SK-N-SH treated with all-trans-retinoic acid at 6 μM for 48 hours (cell line): ENCODE data around the gene NME9.

Experiments used
- ATAC-seq: fragments of 200-7000 bp; cut with Tn5 transposase; 3 replicates; pipeline ENCODE4 v1.9.1; 2020; ENCODE audit warnings: mild to moderate bottlenecking, moderate library complexity
- ARNTL ChIP-seq: fragments of 450-650 bp; formaldehyde crosslinking; IDR thresholded peaks from 2 replicates; pipeline ENCODE4 v1.5.0; 2020; ENCODE audit warnings: low read depth, mild to moderate bottlenecking, moderate library complexity, borderline replicate concordance
- BACH2 ChIP-seq: fragments of 250-450 bp; sonication (Bioruptor Pico); IDR thresholded peaks from 2 replicates; pipeline ENCODE4 v1.9.0; 2021; ENCODE audit warnings: mild to moderate bottlenecking, borderline replicate concordance
- CREB5 ChIP-seq: fragments of 250-450 bp; sonication (Bioruptor Pico); IDR thresholded peaks from 2 replicates; pipeline ENCODE4 v1.5.1; 2020; ENCODE audit warnings: low read depth, mild to moderate bottlenecking, moderate library complexity
- CSDC2 ChIP-seq: fragments of 250-450 bp; sonication (Bioruptor Pico); IDR thresholded peaks from 2 replicates; pipeline ENCODE4 v1.5.0; 2020; ENCODE audit warnings: mild to moderate bottlenecking, moderate library complexity
- ESRRG ChIP-seq: fragments of 250-450 bp; sonication (Bioruptor Pico); IDR thresholded peaks from 2 replicates; pipeline ENCODE4 v1.6.1; 2021; ENCODE audit warnings: mild to moderate bottlenecking
- GLIS3 ChIP-seq: fragments of 250-450 bp; sonication (Bioruptor Pico); IDR thresholded peaks from 2 replicates; pipeline ENCODE4 v1.5.0; 2020; ENCODE audit warnings: mild to moderate bottlenecking, moderate library complexity
- ISL1 ChIP-seq: fragments of 250-450 bp; sonication (Bioruptor Pico); IDR thresholded peaks from 2 replicates; pipeline ENCODE4 v2.1.2; 2022; ENCODE audit warnings: mild to moderate bottlenecking, moderate library complexity
- OSR1 ChIP-seq: fragments of 250-450 bp; sonication (Bioruptor Pico); IDR thresholded peaks from 2 replicates; pipeline ENCODE4 v1.8.0; 2022; ENCODE audit warnings: moderate library complexity, mild to moderate bottlenecking, inconsistent platforms
- PATZ1 ChIP-seq: fragments of 250-450 bp; sonication (Bioruptor Pico); IDR thresholded peaks from 2 replicates; pipeline ENCODE4 v1.8.0; 2020; ENCODE audit warnings: mild to moderate bottlenecking, moderate library complexity, borderline replicate concordance
- PPARA ChIP-seq: fragments of 250-450 bp; sonication (Bioruptor Pico); IDR thresholded peaks from 2 replicates; pipeline ENCODE4 v1.5.0; 2020; ENCODE audit warnings: mild to moderate bottlenecking, borderline replicate concordance
- RARB ChIP-seq: fragments of 250-450 bp; sonication (Bioruptor Pico); IDR thresholded peaks from 2 replicates; pipeline ENCODE4 v1.8.0; 2021; ENCODE audit warnings: mild to moderate bottlenecking, moderate library complexity
- SNAI2 ChIP-seq: fragments of 250-450 bp; sonication (Bioruptor Pico); IDR thresholded peaks from 2 replicates; pipeline ENCODE4 v1.5.0; 2020; ENCODE audit warnings: mild to moderate bottlenecking, moderate library complexity
- TCF4 ChIP-seq: fragments of 250-450 bp; sonication (Bioruptor Pico); IDR thresholded peaks from 2 replicates; pipeline ENCODE4 v1.8.0; 2021; ENCODE audit warnings: mild to moderate bottlenecking, moderate library complexity, borderline replicate concordance
- TOX ChIP-seq: fragments of 250-450 bp; sonication (Bioruptor Pico); IDR thresholded peaks from 2 replicates; pipeline ENCODE4 v1.8.0; 2021; ENCODE audit warnings: mild to moderate bottlenecking, moderate library complexity, borderline replicate concordance
- ZC3H10 ChIP-seq: fragments of 250-450 bp; sonication (Bioruptor Pico); IDR thresholded peaks from 2 replicates; pipeline ENCODE4 v1.5.1; 2021; ENCODE audit warnings: mild to moderate bottlenecking, moderate library complexity
- ZFP3 ChIP-seq: fragments of 250-450 bp; sonication (Bioruptor Pico); IDR thresholded peaks from 2 replicates; pipeline ENCODE4 v1.5.0; 2020; ENCODE audit warnings: mild to moderate bottlenecking, moderate library complexity
- ZFP30 ChIP-seq: fragments of 450-650 bp; formaldehyde crosslinking; IDR thresholded peaks from 2 replicates; pipeline ENCODE4 v1.5.0; 2022; ENCODE audit warnings: mild to moderate bottlenecking, moderate library complexity
- ZNF565 ChIP-seq: fragments of 450-650 bp; formaldehyde crosslinking; conservative IDR thresholded peaks from 2 replicates; pipeline ENCODE4 v1.5.0; 2020; ENCODE audit warnings: low read depth, mild to moderate bottlenecking, moderate library complexity
- ZNF8 ChIP-seq: fragments of 450-650 bp; formaldehyde crosslinking; IDR thresholded peaks from 2 replicates; pipeline ENCODE4 v1.5.0; 2020; ENCODE audit warnings: mild to moderate bottlenecking, moderate library complexity
- TF ChIP-seq, protein P1 (sequence below): fragments of 250-450 bp; sonication (Bioruptor Pico); IDR thresholded peaks from 2 replicates; pipeline ENCODE4 v1.8.0; 2021; ENCODE audit warnings: low read depth, mild to moderate bottlenecking, moderate library complexity, borderline replicate concordance
- TF ChIP-seq, protein P2 (sequence below): fragments of 250-450 bp; sonication (Bioruptor Pico); IDR thresholded peaks from 2 replicates; pipeline ENCODE4 v1.5.1; 2021; ENCODE audit warnings: mild to moderate bottlenecking, moderate library complexity

Gene NME9

DNA sequence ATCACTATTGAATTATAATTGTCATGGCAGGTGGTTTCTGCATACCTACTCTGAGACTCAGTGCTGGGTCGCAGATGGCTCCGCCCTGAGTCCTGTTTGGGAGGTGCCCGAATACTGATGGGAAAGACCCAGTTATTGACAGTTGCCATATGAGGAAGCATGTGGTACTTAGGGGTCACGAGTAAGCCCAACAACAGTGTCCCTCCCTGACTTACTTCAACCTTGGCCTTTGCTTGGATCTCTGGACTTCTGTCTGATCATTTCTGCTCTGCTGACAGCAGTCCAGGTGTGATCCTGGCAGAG, 35.6 kb upstream of the NME9 start:
- TF ChIP-seq TCF4 (no peak), ISL1 (CRISPR knock-in tag) (no peak), BACH2 (no peak), SNAI2 (no peak), CREB5 (no peak), ZNF565 (CRISPR knock-in tag) (no peak), PPARA (CRISPR knock-in tag) (no peak), ZFP3 (no peak), ZNF8 (CRISPR knock-in tag) (no peak), ESRRG (CRISPR knock-in tag) (no peak), CSDC2 (CRISPR knock-in tag) (no peak), TOX (CRISPR knock-in tag) (no peak), ARNTL (CRISPR knock-in tag) (no peak), PATZ1 (CRISPR knock-in tag) (no peak), ZFP30 (CRISPR knock-in tag) (no peak), GLIS3 (no peak), ZC3H10 (CRISPR knock-in tag) (no peak), RARB (CRISPR knock-in tag) (no peak)
- TF ChIP-seq, protein P1, sequence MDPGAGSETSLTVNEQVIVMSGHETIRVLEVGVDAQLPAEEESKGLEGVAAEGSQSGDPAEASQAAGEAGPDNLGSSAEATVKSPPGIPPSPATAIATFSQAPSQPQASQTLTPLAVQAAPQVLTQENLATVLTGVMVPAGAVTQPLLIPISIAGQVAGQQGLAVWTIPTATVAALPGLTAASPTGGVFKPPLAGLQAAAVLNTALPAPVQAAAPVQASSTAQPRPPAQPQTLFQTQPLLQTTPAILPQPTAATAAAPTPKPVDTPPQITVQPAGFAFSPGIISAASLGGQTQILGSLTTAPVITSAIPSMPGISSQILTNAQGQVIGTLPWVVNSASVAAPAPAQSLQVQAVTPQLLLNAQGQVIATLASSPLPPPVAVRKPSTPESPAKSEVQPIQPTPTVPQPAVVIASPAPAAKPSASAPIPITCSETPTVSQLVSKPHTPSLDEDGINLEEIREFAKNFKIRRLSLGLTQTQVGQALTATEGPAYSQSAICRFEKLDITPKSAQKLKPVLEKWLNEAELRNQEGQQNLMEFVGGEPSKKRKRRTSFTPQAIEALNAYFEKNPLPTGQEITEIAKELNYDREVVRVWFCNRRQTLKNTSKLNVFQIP = no peak
- TF ChIP-seq, protein P2, sequence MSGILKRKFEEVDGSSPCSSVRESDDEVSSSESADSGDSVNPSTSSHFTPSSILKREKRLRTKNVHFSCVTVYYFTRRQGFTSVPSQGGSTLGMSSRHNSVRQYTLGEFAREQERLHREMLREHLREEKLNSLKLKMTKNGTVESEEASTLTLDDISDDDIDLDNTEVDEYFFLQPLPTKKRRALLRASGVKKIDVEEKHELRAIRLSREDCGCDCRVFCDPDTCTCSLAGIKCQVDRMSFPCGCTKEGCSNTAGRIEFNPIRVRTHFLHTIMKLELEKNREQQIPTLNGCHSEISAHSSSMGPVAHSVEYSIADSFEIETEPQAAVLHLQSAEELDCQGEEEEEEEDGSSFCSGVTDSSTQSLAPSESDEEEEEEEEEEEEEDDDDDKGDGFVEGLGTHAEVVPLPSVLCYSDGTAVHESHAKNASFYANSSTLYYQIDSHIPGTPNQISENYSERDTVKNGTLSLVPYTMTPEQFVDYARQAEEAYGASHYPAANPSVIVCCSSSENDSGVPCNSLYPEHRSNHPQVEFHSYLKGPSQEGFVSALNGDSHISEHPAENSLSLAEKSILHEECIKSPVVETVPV (CRISPR knock-in tag) = no peak
- no peak for ATAC-seq

- ATAC-seq = no peak
- TF ChIP-seq ZFP30 (CRISPR knock-in tag) (no peak), ZNF565 (CRISPR knock-in tag) (no peak), TCF4 (no peak), SNAI2 (no peak), ZC3H10 (CRISPR knock-in tag) (no peak), OSR1 (CRISPR knock-in tag) (no peak), GLIS3 (no peak), RARB (CRISPR knock-in tag) (no peak), CSDC2 (CRISPR knock-in tag) (no peak)
- TF ChIP-seq, protein P1 = no peak
- TF ChIP-seq, protein P2 (CRISPR knock-in tag) = no peak
These were observed 35.0 kb upstream of the NME9 start for GRCh38 chr3:138364356-138365252.

DNA sequence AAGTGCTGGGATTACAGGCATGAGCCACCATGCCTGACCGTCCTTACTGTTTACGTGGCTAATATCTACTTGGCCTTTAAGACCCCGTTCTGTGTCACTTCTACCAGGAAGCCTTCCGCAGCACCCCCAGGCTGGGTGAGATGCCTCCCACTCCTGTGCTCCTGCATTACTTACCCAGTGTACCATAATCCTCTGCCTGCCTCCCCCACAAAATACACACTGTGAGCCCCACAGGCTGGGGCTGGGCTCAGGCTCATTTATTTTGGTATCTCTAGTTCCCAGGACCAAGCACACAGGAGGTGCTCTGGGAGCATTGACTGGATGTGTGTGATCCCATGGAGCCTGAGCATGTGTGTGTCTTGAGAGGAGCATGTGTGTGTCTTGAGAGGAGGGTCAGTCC, 33.7 kb upstream of the NME9 start:
- ATAC-seq = no peak
- no peak for TF ChIP-seq CREB5
- TF ChIP-seq SNAI2 = no peak
- no peak for TF ChIP-seq PATZ1 (CRISPR knock-in tag)
- TF ChIP-seq ZC3H10 (CRISPR knock-in tag) = no peak
- no peak for TF ChIP-seq ISL1 (CRISPR knock-in tag)
